Myocyte (in vitro differentiated cells): Measurements from ENCODE around the gene FAM163B. TPM values are rescaled to one million over a fixed set of nuclear protein-coding genes. Genes with fewer than 3 reads are reported as not detected.

Experiments
- DNase-seq: peaks from one replicate; pipeline ENCODE4 v3.0.0-alpha.2; 2012; ENCODE audit warnings: low read depth
- total RNA-seq: library from RNA; depleted of rRNA; stranded (reverse); fragments of >200 nt; gene quantifications from 2 replicates; pipeline ENCODE4 v1.2.3, GENCODE V29; 2014

FAM163B gene
- total RNA-seq, 1 donor from 2014 or later = not detected

DNA sequence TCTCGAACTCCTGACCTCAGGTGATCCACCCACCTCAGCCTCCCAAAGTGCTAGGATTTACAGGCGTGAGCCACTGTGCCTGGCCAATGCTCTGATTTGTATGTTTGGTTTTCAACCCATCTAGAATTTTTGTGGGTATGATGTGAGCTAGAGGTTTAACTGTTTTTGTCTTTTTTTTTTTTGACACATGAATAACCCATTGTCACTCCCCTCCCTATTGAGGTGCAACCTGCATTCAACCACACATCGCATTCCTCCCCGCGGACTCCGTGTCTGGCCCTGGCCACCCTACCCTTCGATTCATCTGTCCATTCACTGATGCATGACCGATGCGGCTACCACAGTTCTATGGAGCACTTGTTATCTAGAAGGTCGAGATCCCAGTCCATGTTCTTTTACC lies 9.5 kb upstream of the FAM163B start:
- DNase-seq = no peak

DNA sequence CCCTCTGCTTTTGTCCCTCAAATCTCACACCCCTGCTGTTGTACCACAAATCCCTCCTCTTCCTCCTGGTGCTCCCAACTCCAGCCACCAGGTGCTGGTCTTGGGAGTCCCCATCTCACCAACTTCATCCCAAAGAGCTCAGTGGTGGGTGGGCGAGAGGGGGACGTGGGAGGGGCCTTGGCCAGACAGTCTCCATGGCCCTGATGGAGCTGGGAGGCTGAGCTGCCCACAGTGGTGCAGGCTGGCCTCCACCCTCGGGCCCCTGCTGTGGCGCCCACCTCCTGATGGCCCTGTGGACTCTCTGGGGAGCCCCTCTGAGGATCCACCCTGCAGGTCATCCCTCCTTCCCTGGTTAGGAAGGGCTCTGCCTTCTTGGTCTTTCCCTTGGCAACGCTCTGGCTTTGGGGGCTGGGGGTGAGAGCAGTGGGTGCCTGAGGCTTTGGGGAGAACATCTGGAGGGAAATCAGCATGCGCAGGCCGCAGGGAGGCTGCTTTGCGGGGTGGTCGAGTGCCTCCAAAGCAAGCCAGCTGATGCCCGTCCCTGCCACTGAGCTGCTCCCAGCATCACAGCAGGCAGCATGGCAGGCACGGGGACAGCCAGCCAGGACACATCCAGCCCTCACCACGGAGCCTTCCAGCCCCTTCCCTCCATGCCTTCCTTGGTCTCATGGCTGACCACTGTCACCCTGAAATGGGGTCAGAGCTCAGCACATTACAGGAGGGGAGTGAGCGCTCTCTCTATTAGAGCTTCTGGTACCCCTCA lies 7.6 kb upstream of the FAM163B start:
- no peak for DNase-seq

DNA sequence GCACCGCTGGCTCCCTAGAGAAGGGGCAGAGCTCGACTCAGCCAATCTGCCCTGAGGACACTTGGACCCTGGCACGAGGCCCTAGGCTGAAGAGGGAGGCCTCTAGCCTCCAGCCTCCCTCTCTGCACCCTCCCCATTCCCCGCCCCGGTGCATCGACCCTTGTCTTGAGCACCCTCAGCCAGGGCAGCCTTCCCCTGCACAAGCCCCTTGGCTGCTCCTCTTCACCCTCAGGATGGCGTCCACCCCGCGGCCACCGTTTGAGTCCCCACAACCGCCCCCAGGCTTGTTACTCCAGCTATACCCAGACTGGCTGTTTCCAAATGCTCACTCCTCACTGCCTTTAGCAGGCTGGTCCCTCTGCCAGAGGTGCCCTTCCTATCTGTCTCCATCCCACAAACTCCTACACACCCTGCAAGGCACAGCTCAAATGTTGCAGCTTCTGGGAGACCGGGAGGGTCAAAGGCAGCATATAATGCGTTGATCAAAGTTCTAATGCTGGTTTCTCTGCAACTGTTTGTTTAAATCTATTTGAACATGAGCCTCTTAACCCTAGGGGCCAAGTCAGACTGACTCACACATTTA lies 6.5 kb upstream of the FAM163B start:
- no peak for DNase-seq

DNA sequence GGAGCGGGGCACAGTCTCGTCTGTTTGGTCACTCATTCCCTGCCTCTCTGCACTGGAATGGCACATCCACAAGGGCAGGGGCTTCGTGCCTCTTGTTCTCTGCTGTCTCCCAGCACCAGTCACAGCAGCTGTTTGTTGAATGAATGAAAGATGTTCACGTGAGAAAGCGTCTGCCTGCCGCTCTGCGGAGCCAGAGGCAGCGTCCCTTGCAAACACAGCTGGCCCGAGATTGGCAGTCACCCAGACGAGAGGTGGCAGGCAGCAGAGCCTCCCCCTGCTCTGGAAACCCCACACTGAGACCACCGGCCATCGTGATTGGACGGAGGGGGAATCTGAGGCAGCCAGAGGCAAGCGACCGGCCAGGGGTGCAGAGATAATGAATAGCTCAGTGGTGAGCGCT lies 6.0 kb upstream of the FAM163B start:
- DNase-seq = no peak

DNA sequence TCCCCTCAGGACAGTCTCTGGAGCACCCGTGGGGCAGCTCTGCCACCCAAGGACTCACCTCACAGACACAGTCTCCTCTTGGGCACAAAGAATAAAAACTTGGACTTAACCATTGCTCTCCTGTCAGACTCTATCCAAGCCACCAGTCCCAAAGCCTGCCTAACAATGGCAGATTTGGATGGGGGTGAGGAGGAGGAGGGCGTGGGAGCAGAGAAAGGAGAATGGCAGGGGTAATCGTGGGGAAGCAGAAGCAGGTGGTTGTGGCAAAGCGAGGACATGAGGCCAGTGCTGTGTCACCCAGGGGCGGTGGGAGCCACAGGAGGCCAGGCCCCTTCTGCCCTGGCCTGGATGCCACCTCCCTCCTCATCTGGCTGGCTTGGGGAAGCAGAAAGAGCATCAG lies 5.5 kb upstream of the FAM163B start:
- no peak for DNase-seq

DNA sequence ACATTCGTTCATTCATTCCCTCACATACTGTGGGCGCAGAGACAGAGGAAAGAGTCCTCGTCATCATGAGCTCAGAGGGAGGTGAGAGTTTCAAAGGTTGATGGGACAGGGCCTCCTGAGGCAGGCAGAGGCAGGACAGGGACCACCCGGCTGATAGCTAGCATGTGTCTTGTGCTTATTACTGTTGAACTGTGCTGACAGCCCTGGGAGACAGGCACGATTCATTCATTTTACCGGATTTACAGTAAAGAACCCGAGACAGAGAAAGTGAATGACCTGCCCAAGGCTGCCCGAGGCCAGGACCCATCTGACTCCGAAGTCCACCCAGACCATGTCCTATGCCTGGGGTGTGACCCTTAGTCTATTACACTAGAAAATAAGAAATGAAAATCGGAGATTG lies 4.9 kb upstream of the FAM163B start:
- DNase-seq = no peak

DNA sequence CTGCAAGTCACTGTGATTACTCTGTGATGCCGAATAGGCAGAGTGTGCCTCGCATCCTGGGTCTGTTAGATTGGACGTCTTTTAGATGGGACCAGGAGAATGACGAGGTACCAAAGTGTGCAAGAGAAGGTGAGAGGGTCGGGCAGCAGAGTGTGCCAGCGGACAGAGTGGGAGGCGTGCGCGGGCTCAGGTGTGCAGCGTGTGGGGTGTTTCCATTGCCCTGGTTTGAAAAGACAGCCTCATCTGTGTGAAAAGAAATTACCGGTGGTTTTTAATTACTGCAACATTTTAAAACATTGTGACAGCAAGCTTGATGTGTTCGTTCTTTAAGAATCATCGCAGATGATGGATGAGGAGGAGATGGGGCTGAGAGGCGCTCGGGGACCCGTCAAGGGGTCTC lies 4.2 kb upstream of the FAM163B start:
- DNase-seq = no peak

DNA sequence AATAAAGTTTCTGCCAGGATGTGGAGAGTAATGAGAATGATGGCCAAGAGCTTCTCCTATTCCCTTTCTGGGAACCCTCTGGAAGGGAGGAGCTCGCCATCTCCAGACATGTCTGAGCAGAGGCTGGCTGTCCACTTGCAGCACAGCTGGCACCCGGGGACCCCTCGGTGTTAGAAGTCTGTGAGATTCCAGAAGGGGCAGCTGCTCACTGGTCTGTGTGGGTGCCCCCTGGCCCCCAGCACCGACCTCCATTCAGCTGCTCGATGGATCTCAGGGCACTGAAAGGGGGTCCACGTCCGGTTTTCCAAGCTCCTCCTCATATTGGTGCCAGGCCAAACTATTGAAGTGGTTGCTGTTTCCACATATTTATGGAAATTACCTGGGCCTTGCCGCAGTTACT lies 3.6 kb upstream of the FAM163B start:
- DNase-seq = no peak

DNA sequence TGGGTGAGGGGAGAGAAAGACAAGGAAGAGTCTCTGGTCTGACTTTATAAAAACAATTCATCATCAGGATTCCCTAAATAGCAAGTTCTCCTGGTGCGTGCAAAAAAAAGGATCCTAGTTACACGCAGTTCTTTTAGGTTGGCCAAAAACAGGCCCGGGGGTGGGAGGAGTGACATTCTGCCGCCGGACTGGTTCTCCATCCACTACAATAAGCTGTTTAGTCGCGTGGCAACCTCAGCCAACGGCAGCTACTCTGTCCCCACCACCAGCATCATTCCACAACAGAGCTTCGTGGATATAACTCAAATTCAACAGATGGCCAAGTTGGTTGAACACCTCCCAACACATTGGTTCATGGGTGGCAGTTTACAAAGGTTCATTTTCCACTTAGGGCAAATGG lies 2.9 kb upstream of the FAM163B start:
- DNase-seq = no peak

DNA sequence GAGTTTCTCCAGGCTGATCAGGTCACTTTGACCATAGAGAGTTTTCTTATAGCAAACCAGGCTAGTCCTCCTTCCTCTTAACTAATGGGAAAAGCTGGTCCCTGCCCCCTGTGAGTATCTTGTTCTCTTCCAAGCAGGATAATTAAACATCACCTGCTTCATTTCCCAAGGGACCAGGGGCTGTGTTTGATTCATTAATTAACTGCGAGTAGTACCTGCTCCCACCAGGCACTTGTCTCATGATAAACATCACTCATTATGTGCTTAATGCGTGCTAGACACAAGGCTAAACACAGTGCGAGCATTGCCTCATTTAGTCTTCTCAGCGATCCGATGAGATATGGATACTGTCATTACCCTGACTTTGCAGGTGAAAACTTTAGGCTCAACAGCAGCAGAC lies 1.7 kb upstream of the FAM163B start:
- DNase-seq = no peak

DNA sequence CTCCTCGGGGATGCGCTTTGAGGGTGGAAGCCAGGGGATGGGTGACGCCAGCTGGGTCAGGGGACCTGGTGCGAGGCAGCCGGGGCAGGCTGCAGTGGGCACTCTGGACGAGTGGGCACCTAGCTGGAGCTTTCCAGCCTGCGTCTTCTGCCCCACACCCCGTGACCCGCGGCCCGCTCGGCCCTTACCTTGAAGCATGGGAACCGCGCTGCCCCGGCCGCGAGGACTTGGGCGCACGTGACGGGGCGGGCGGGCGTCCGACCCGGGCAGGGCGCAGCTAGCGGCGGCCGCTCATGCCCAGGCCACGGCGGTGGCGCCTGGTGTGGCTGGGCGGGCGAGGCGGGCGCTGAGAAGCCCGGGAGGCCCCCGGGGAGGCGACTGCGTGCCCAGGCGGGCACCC lies 300 bp downstream of the FAM163B start:
- DNase-seq = no peak

DNA sequence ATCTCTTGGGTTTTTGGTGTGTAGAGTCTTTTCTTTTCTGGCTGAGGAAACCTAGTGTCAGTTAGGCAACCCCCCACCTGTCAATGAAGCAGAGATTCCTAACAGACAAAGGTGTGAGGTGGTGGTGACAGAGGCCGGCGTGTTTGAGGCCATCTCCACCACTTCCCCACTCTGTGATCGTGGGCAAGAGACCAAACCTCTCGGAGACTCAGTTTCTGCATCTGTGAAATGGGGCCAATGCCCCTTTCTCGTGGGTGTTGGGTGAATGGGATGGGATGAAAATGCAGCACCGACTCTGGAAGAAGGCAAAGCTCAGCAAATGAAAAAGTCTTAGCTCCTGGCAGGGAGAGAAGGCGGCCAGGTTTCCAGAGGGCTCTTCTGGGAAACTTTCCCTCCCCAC lies 807 bp downstream of the FAM163B start:
- no peak for DNase-seq

DNA sequence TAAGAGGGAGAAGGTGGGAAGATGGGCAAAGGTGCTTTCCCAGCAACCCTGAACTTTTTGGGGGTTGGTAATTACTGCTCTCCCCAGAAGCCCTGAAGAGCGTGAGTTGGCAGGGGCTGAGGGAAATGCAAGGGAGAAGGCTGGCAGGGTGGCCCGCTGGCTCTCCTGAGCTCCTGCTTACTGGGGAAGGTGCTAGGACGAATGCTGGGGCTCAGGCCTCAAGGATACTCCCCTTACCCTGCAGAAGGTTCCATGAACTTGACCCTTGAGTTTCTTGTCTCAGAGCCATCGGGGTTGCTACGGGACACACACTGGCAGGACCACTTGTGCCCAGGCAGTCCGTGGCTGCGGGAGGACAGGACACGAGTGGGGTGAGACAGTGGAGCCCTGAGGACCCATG lies 1.2 kb downstream of the FAM163B start:
- DNase-seq = no peak

DNA sequence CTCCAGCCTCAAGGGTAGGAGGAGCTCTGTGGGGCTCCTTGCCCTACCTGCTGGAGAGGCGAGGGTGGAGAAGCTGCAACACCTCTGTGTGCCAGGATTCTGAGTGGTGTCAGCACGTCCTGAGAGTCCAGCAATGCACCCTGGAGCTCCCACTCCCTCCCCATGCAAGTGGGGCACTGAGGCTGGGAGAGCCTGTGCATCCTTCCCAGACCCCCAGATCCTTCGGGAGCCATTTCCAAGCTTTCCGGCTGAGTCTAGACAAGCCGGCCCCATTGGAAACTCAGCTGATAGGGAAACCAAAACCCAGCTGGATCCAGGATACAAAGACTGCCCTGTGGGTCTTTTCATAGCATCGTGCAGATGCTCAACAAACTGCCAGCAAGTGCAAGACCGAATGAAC lies 1.8 kb downstream of the FAM163B start:
- DNase-seq = no peak

DNA sequence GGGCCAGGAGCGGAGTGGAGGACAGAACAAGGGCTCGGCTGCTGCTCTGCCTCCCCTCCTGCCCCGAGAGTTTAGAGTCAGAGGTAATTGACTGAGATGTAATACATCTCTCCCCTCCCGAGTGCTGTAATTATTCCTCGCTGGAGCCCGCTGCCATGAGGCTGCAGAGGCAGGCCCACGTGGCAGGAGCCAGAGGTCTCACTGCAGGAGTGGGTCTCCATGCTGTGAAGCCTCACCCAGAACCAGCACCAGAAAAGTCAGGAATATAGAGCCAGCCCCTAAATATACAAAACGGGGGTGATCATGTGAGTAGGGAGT lies 2.5 kb downstream of the FAM163B start:
- no peak for DNase-seq

DNA sequence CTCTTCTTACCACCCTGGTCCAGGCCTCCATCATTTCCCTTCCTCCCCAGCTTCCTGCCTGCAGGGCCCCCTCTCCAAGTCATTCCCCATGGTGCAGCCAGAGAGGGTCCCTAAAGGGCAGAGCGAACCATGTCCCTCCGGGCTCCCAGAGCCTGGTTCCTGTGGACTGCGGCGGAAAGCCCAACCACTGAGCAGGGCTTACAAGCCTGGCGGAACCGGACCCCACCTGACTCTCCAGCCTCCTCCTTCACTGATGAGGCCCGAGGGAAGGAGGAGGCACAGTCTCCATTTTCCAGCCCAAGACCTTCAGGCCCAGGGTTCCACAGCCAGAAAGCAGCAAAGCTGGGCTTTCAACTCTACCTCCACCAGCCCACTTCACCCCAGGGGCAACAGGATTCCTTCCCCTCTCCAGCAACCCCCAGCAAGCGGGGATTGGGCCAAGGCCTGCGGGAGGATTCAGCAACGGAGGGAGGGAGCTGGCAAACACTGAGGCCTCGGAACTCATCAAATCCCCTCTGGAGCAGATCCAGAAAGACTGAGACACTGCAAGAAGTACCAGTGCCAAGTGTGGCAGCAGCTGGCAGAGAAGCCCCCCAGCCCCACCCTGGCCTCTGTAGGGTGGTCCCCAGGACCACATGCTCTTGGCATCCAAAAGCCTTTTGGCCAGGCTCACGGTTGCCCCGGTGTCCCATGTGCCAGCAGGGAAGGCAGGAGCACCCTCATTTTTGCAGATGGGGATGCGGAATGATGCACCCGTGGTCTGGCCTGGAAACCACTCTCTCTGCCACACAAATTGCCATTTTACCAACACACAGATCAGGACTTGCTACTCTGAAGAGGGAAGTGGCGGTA lies 3.1 kb downstream of the FAM163B start:
- DNase-seq = no peak

DNA sequence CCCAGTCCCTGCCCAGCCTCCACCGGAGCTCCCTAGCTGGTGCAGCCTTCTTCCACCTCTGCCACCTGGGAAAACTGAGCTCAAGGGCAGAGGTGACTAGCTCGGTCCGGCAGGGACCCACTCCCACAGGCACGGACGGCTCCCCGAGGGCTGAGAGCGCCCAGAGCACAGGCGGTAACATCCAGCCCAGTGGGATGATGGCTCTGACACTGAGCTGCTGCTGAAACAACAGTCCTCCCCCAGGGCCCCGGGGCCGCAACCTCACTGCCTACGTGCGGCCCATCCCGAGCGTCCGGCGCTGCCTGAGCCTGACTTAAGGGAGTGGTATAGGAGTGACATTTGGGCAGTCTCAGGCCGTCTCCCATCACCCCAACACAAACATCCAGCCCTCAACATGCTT lies 3.7 kb downstream of the FAM163B start:
- DNase-seq = no peak

DNA sequence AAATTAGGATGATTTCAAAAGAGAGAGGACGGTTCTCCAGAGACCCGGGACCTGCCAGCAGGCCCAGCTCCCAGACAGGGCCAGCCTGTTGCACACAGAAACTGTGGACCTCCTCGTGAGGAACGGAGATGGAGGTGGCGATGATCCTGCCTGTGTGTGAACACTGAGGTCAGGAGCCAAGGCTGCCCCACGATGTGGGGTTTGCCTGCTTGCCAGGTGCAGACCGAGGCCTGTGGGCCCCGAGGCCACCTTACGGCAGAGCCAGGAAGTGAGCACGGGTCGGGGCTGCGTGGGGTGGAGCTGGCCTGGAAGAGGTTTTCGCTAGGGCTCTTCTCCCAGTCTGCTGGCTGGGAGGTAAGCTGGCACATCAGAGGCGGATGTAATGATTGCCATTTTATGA lies 4.3 kb downstream of the FAM163B start:
- no peak for DNase-seq

DNA sequence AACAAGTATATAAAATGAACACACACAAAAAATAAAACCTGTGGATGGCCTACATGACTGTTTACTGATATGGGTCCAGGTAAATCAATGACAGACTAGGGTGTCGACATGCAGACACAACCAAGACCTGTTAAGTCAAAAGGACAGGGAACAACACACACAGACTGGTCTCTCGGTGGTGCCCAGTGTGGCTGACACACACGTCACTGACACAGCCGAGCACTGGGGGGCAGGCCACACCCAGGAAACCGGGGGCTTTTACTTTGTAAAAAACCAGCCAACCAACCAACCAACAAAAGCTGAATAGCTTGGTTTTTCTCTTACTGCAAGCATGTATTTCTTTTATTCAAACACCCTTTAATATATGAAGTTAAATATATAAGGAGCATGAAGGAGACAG lies 5.0 kb downstream of the FAM163B start:
- no peak for DNase-seq

DNA sequence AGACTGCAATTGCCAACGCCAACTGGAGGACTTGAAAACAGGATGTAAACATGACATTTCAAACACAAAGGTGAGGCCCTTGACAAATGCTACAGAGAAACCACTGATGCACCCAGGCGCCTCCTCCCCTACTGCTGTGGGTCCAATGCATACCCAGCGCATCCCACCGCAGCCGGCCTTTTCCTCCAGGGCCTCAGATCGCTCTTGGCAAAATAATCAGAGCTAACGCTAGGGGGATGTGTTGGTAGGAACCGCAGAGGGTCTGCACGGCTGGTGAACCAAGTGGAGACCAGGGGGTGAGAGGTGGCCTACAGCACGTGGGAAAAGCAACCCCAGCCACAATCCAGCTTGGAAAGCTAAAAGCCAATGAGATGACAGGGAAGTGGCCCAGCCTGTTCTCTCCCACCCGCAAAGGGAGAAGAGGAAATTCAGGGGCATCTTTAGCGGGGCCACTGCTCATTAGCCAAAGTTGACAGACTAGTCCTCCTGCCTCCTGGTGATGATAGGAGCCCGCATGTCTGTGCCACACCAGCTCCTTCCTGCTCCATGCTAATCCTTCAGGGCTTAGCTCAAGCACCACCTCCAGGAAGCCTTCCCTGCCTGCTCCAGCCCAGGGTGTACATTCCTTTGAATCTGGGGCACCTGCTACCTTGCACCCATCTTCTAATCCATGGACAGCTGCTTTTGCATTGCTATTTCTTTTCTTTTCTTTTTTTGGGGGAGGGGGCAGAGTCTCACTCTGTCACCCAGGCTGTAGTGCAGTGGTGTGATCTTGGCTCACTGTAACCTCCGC lies 5.9 kb downstream of the FAM163B start:
- no peak for DNase-seq

DNA sequence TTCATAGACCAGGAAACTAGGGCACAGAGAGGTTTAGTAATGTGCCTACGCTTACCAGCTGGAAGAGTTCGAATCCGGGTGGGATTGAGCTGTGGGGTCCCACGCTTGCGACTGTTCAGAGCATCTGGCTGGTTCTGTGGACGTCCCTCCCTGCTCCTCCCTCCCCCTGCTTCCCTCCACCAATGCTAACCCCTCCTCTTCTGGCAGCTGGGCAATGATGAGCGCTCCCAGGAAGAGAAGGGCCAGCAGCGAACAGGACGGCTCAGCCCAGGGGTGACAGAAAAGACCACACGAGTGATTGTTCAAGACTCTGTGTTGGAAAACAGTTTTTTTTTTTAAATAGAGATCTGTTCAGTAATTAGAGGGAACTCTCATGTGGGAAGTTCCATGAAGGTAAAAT lies 6.9 kb downstream of the FAM163B start:
- DNase-seq = no peak

DNA sequence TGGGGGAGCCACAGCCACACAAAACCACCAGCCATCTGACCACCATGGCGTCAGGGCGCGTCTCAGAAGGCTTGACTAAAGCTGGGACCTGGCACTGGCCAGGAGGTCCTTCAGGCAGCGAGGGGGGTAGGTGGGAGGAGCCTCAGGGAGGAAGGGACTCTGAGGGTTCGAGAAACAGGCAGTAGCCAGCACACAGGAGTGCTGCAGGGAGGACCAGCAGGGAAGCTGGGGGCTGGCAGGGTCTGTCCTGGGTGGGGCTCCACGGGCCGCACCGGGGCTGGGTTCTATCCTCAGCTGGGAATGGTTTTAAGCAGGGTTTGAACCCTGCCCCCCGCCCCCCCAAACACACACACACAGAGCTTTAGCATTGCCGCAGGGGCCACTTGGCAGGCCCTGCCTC lies 7.4 kb downstream of the FAM163B start:
- DNase-seq = no peak
